C4-2B (cell line): ENCODE measurements around the gene ZFYVE26.

Experiments used
- CTCF ChIP-seq: fragments of 450-650 bp; conservative IDR thresholded peaks from 2 replicates; pipeline ENCODE4 v1.5.1; 2017; ENCODE audit warnings: mild to moderate bottlenecking
- ZFX ChIP-seq: fragments of 450-650 bp; IDR thresholded peaks from 2 replicates; pipeline ENCODE4 v1.6.1; 2017

DNA sequence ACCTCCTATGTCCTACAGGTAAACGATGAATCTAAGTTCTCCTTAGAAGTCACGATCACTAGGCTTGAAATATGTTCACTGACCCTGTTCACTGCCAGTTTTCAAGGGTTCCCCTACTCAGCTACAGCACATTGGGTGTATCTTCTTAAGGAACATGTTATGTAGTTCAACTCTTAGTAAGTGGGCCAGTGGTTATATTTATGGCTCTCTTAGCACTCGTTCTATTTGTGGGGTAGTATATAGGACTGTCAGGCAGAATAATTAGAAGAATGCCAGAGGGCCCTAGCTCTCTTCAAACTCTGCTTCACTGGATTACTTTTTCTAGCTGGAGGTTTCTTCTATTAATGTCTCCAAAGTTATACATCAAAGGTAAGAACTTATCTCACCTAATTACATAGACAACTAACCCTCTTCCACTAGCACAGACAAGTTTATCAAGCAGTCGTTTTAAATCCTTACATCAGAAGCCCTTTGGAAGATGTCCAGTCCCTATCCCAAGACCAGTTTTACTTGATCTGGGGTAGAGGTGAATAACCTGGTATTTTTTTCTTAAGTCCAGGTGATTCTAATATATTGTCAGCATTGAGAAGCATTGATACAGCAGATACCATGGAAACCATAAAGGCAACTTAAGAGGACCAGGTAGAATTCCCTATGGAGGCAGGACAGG is 39.6 kb downstream of the ZFYVE26 start:
- TF ChIP-seq CTCF = no peak
- TF ChIP-seq ZFX = no peak
